NCI-H2196 treated with DMSO at 0.1 percent for 48 hours (cell line): ENCODE data around the gene OR4D11.
"Not testable (repeated sequence)": the region's sequence is repeated elsewhere in the genome, so short reads cannot be mapped to it uniquely, and the experiment has no call there.

Source experiments
- DNase-seq: peaks from one replicate; lab custom pipeline; 2025; ENCODE audit not compliant: unreplicated experiment; lab: John Stamatoyannopoulos, UW

The OR4D11 gene

GRCh38 chr11:59547605-59548308, 44.4 kb downstream of the OR4D11 start:
- not testable (repeated sequence) for DNase-seq

DNA sequence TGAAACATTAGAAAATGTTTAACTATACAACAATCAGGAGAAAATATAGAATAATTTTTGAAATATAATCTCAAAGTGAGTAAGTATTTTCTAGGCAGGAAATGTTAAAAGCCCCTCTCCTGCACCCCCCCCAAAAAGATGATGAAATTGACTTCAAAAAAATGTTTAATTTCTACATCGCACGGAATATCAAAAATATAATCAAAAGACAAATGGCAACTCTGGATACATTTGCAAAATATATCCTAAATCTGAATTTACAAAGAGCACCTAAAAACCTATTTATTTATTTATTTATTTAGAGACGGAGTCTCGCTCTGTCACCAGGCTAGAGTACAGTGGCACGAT, 44.9 kb downstream of the OR4D11 start:
- no peak for DNase-seq

DNA sequence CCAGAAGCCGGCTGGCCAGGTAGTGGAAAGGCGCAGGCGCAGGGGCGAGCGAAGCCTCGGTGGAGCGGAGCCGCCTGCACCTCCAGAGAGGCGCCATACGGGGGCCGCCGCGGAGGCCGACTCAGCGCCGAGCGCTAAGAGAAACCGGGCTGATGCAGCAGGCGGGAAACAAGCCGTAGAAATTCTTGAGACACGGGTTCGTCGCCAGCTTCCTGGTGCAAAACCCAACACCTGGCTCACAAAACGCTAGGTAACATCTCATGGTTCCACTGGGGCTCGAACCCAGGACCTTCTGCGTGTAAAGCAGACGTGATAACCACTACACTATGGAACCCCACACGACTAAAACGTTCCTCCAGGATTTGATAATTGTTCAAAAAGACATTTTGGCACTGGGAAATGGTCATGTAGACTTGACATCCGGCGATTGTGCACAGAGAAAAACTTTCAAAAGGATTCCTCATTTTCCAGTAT, 47.0 kb downstream of the OR4D11 start:
- peak; percentile 84 for DNase-seq

GRCh38 chr11:59550842-59551658, 47.7 kb downstream of the OR4D11 start:
- peak; percentile 43 for DNase-seq

DNA sequence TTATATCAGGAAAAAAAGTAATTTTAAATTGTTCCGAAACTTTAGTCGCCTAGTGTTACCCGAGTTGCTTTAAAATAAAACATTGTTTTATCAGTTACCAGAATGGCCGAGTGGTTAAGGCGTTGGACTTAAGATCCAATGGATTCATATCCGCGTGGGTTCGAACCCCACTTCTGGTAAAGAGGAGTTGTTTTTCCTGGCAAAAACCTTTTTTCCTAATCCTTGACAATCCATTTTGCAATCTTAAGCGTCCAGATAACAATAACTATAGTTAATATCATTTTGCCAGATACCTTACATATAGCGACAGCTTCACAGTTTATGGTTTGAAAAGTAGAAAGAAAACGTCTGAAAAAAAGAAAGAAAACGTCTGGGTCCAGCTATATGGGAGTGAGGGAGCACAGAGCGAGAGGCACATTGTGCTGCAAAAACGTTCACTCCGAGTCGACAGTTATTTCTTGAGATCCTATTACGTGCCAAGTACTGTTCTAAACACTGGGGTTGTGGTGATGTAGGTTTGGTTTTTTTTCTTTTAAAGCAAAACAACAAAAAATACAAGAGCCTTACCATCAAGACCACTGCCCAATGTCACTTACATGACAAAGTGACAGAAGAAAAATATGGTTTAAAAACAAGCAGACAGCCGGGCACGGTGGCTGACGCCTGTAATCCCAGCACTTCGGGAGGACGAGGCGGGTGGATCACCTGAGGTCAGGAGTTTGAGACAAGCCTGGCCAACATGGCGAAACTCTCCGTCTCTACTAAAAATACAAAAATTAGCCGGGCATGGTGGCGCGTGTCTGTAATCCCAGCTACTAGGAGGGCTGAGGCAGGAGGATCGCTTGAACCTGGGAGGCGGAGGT, 48.5 kb downstream of the OR4D11 start:
- no peak for DNase-seq

DNA sequence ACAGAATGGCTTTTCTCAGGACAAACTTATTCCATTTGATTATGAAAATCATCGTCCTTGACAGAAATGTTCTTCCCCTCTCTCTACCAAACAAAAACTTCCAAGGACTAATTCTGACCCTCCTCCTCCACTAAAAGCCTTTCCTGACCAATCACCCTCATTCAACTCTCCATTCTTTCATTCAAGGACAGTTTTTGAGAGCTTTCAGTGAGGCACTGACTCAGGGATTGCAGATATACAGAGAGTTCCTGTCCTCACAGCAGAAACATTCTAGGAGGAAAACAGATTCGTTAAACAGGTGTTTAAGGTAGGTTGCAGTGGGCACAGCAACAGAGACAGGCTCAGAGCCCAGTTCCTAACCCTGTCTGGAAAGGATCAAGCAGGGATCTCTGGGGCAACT, 49.5 kb downstream of the OR4D11 start:
- no peak for DNase-seq

GRCh38 chr11:59553323-59553722, 49.9 kb downstream of the OR4D11 start:
- no peak for DNase-seq
